SH-SY5Y (cell line): ENCODE results near the gene OR8A1.

ENCODE experiments used
- GATA2 ChIP-seq: IDR thresholded peaks from 2 replicates; pipeline ENCODE4 v1.6.1; 2011; ENCODE audit warnings: mild to moderate bottlenecking, low read depth, low read length
- GATA3 ChIP-seq: IDR thresholded peaks from 2 replicates; pipeline ENCODE4 v1.6.1; 2011; ENCODE audit warnings: low read depth, mild to moderate bottlenecking, low read length, moderate library complexity

GRCh38 chr11:124618863-124619262 is 49.1 kb downstream of the OR8A1 start:
- no peak for TF ChIP-seq GATA2
- TF ChIP-seq GATA3, result no peak
